ENCODE data around the gene CEP85L. TPM values are rescaled to one million over a fixed set of nuclear protein-coding genes. Genes with fewer than 3 reads are reported as not detected.
A peak's percentile ranks its signal among the peaks of the same experiment; 100 is the strongest.

CEP85L gene
- total RNA-seq, 2 donors from 2014 or later = 4.5 to 6.8 TPM

- peaks cover 4% of the 10 kb centered on the region for H3K36me3 ChIP-seq
- peaks cover 0 to 49% of the 10 kb centered on the region in 2 donors for H3K9me3 ChIP-seq
- no peak overlapping the region for H3K4me3 ChIP-seq
- DNase-seq (ENCODE audit: low spot score) = no peak
- no peak overlapping the region for H3K27ac ChIP-seq
- TF ChIP-seq CTCF (IDR thresholded peaks at IDR 0.05) = no peak
- no peaks in the 10 kb centered on the region for H3K27me3 ChIP-seq
- H3K4me1 ChIP-seq = no peaks in the 10 kb centered on the region
Observed at GRCh38 chr6:118574051-118574865, 77.1 kb downstream of the CEP85L start.

GRCh38 chr6:118571121-118571520 is 80.3 kb downstream of the CEP85L start:
- Histone ChIP-seq H3K27ac (no peak overlapping the region), H3K9me3 (peaks cover 0 to 30% of the 10 kb centered on the region in 2 donors), H3K4me1 (peaks cover 0 to 8% of the 10 kb centered on the region in 2 donors), H3K27me3 (no peaks in the 10 kb centered on the region), H3K4me3 (no peak overlapping the region), H3K36me3 (no peaks in the 10 kb centered on the region)
- DNase-seq (ENCODE audit: low spot score) = no peak
- TF ChIP-seq CTCF (IDR thresholded peaks at IDR 0.05) = no peak

DNA sequence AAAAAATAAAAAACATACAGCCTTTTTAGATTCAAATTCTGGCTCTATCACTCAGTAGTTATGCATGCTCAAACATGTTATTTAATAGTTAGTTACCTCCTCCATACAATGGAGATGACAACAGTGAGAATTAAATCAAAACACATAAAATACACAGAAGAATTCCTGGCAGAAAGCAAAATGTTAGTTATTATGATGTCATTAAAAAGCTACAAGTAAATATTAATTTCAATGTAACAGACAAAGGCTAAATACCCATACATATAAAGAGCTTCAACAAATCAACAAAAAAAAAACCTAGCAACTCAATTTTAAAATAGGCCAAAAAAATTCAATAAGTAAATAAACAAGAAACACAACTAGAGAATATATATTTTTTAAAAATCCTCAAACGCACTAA is 81.9 kb downstream of the CEP85L start:
- H3K27ac ChIP-seq = no peak overlapping the region
- no peak overlapping the region for H3K4me3 ChIP-seq
- H3K36me3 ChIP-seq = no peaks in the 10 kb centered on the region
- no peaks in the 10 kb centered on the region for H3K27me3 ChIP-seq
- H3K4me1 ChIP-seq = peaks cover 0 to 8% of the 10 kb centered on the region in 2 donors
- peaks cover 0 to 17% of the 10 kb centered on the region in 2 donors for H3K9me3 ChIP-seq
- no peak for TF ChIP-seq CTCF (IDR thresholded peaks at IDR 0.05)
- no peak for DNase-seq (ENCODE audit: low spot score)

DNA sequence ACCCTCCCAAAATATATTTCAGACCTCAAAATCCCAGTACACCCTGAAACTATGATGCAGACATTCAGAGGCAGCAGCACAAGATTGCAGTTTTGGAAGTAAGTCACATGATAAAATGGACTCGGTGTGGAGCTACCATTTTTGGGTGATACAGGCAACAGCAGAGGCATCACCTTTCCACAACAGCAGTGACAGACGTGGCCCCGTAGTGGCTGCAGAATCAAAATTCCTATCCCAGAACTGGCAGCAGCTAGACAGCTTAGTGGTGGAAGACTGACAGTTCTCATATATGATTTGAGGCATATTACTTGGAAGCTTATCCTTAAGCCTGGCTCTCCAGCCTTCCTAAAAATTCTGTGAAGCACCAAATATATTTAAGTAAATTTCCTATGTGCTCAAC is 83.4 kb downstream of the CEP85L start:
- Histone ChIP-seq H3K27ac (no peak overlapping the region), H3K9me3 (peaks cover 0 to 1% of the 10 kb centered on the region in 2 donors), H3K4me3 (no peak overlapping the region), H3K27me3 (no peaks in the 10 kb centered on the region), H3K4me1 (peaks cover 0 to 8% of the 10 kb centered on the region in 2 donors), H3K36me3 (no peaks in the 10 kb centered on the region)
- no peak for TF ChIP-seq CTCF (IDR thresholded peaks at IDR 0.05)
- no peak for DNase-seq (ENCODE audit: low spot score)

- no peak for DNase-seq (ENCODE audit: low spot score)
- Histone ChIP-seq H3K4me3 (no peak overlapping the region), H3K27ac (no peak overlapping the region), H3K27me3 (no peaks in the 10 kb centered on the region), H3K36me3 (no peaks in the 10 kb centered on the region), H3K4me1 (peaks cover 0 to 8% of the 10 kb centered on the region in 2 donors), H3K9me3 (no peaks in the 10 kb centered on the region)
- TF ChIP-seq CTCF (IDR thresholded peaks at IDR 0.05) = peak in 1 of 2 donors; percentile 50
Observed at GRCh38 chr6:118565311-118565960, 86.0 kb downstream of the CEP85L start.
